GM23338 (cell line): ENCODE results near the gene AXIN2. TPM values are rescaled to one million over a fixed set of nuclear protein-coding genes. Genes with fewer than 3 reads are reported as not detected.
"Not testable (repeated sequence)": the region's sequence is repeated elsewhere in the genome, so short reads cannot be mapped to it uniquely, and the experiment has no call there.

ENCODE experiments used
- ATAC-seq: fragments of 200-7000 bp; cut with Tn5 transposase; 3 replicates; pipeline ENCODE4 v1.9.1; 2020
- DNase-seq: peaks from one replicate; pipeline ENCODE4 v3.0.0-alpha.2; 2015; ENCODE audit warnings: low spot score
- H2AFZ ChIP-seq: fragments of 200-600 bp; sonication (generic); 2 replicates; pipeline ENCODE4 v1.8.0; 2016; ENCODE audit warnings: antibody characterized with exemption, mild to moderate bottlenecking, moderate library complexity
- H3F3A ChIP-seq: fragments of 200-600 bp; sonication (generic); replicated peaks from 2 replicates; pipeline ENCODE4 v1.8.0; 2017; ENCODE audit warnings: antibody characterized with exemption, mixed run types, low read depth
- H3K27ac ChIP-seq: fragments of 200-600 bp; sonication (generic); 2 replicates; pipeline ENCODE4 v1.6.1; 2016; ENCODE audit warnings: low read depth
- H3K27me3 ChIP-seq: fragments of 200-600 bp; sonication (generic); 2 replicates; pipeline ENCODE4 v1.8.0; 2016; ENCODE audit warnings: mild to moderate bottlenecking, mixed run types, moderate library complexity; ENCODE audit not compliant: insufficient read depth
- H3K36me3 ChIP-seq: fragments of 200-600 bp; sonication (generic); 2 replicates; pipeline ENCODE4 v1.8.0; 2016; ENCODE audit warnings: mild to moderate bottlenecking; ENCODE audit not compliant: insufficient read depth
- H3K4me1 ChIP-seq: fragments of 200-600 bp; sonication (generic); 2 replicates; pipeline ENCODE4 v1.8.0; 2016; ENCODE audit warnings: mild to moderate bottlenecking, moderate library complexity; ENCODE audit not compliant: insufficient read depth
- H3K4me2 ChIP-seq: fragments of 200-600 bp; sonication (generic); 2 replicates; pipeline ENCODE4 v1.7.1; 2017; ENCODE audit warnings: mixed run types
- H3K4me3 ChIP-seq: fragments of 200-600 bp; sonication (generic); 2 replicates; pipeline ENCODE4 v1.6.1; 2016; ENCODE audit warnings: mixed run types
- H3K79me2 ChIP-seq: fragments of 200-600 bp; sonication (generic); replicated peaks from 2 replicates; pipeline ENCODE4 v1.8.0; 2017; ENCODE audit warnings: mild to moderate bottlenecking; ENCODE audit not compliant: insufficient read depth
- H3K9me2 ChIP-seq: fragments of 200-600 bp; sonication (generic); 2 replicates; pipeline ENCODE4 v1.8.0; 2017; ENCODE audit not compliant: insufficient read depth
- H4K20me1 ChIP-seq: fragments of 200-600 bp; sonication (generic); replicated peaks from 2 replicates; pipeline ENCODE4 v1.8.0; 2017; ENCODE audit warnings: mild to moderate bottlenecking; ENCODE audit not compliant: insufficient read depth
- H3K27ac Mint-ChIP-seq: 2 replicates; pipeline ENCODE4 v1.8.0; 2020; ENCODE audit warnings: inconsistent platforms, mild to moderate bottlenecking, moderate library complexity, mixed read lengths
- H3K27me3 Mint-ChIP-seq: 3 replicates; pipeline ENCODE4 v1.8.0; 2022; ENCODE audit warnings: low read depth, mild to moderate bottlenecking, moderate library complexity, mixed read lengths, inconsistent platforms; ENCODE audit not compliant: insufficient read depth, poor library complexity
- H3K36me3 Mint-ChIP-seq: 3 replicates; pipeline ENCODE4 v1.8.0; 2021; ENCODE audit warnings: low read depth, mild to moderate bottlenecking, inconsistent platforms, moderate library complexity, mixed read lengths
- H3K4me1 Mint-ChIP-seq: 3 replicates; pipeline ENCODE4 v1.8.0; 2020; ENCODE audit warnings: mild to moderate bottlenecking, inconsistent platforms, mixed read lengths
- H3K4me3 Mint-ChIP-seq: 3 replicates; pipeline ENCODE4 v1.8.0; 2021; ENCODE audit warnings: moderate library complexity, mild to moderate bottlenecking, inconsistent platforms, mixed read lengths
- H3K9me3 Mint-ChIP-seq: 3 replicates; pipeline ENCODE4 v1.8.0; 2020; ENCODE audit warnings: moderate library complexity, mild to moderate bottlenecking, inconsistent platforms, mixed read lengths
- ETS1 ChIP-seq: IDR thresholded peaks from 2 replicates; pipeline ENCODE4 v1.6.1; 2016; ENCODE audit warnings: antibody characterized with exemption
- EZH2 ChIP-seq: fragments of 200-600 bp; sonication (generic); IDR thresholded peaks from one replicate; pipeline ENCODE4 v1.8.0; 2017; ENCODE audit warnings: antibody characterized with exemption, mild to moderate bottlenecking, low read depth; ENCODE audit not compliant: unreplicated experiment
- JUNB ChIP-seq: IDR thresholded peaks from one replicate; pipeline ENCODE4 v1.6.1; 2016; ENCODE audit warnings: antibody characterized with exemption; ENCODE audit not compliant: unreplicated experiment
- NANOG ChIP-seq: IDR thresholded peaks from 2 replicates; pipeline ENCODE4 v1.6.1; 2016; ENCODE audit warnings: antibody characterized with exemption, borderline replicate concordance
- POLR2AphosphoS5 ChIP-seq: IDR thresholded peaks from 2 replicates; pipeline ENCODE4 v1.6.1; 2016; ENCODE audit warnings: antibody characterized with exemption, low read depth
- REST ChIP-seq: IDR thresholded peaks from one replicate; pipeline ENCODE4 v1.6.1; 2018; ENCODE audit warnings: antibody characterized with exemption; ENCODE audit not compliant: unreplicated experiment
- ZNF331 ChIP-seq: fragments of 250-450 bp; sonication (Bioruptor Pico); IDR thresholded peaks from 2 replicates; pipeline ENCODE4 v1.5.0; 2020; ENCODE audit warnings: low read depth, mild to moderate bottlenecking, moderate library complexity
- ZNF462 ChIP-seq: fragments of 250-450 bp; sonication (Bioruptor Pico); IDR thresholded peaks from 2 replicates; pipeline ENCODE4 v1.5.0; 2020; ENCODE audit warnings: mild to moderate bottlenecking, moderate library complexity
- polyA plus RNA-seq: library from polyadenylated mRNA; unstranded; fragments of >200 nt; fragmentation: Nextera tagmentation; extraction: Ambion mirVana; gene quantifications from 2 replicates; pipeline ENCODE4 v1.2.1, GENCODE V29; 2016
- total RNA-seq: library from RNA; depleted of rRNA; stranded (reverse); fragments of >200 nt; shearing (Covaris generic); gene quantifications from 2 replicates; pipeline ENCODE4 v1.2.3, GENCODE V29; 2014

Gene AXIN2
- total and polyA plus RNA-seq, 2 experiments from 2014 or later = 8.0 to 32.7 TPM

- no peak for TF ChIP-seq NANOG
Observed at GRCh38 chr17:65485388-65486299, 75.8 kb downstream of the AXIN2 start (continued).

- not testable (repeated sequence) for H4K20me1 ChIP-seq, DNase-seq, H3K4me1 Mint-ChIP-seq, H3K36me3 ChIP-seq, H3K27me3 Mint-ChIP-seq, H3K79me2 ChIP-seq, H3K4me2 ChIP-seq, H3K4me1 ChIP-seq, H3K27ac ChIP-seq, H3K27me3 ChIP-seq, H3K27ac Mint-ChIP-seq, ATAC-seq, H2AFZ ChIP-seq, H3K4me3 Mint-ChIP-seq, H3K4me3 ChIP-seq, H3K9me2 ChIP-seq, H3F3A ChIP-seq
- Mint-ChIP-seq H3K9me3 (peaks cover 27% of the 10 kb centered on the region), H3K36me3 (peaks cover 10% of the 10 kb centered on the region)
Observed at GRCh38 chr17:65484405-65484804, 77.0 kb downstream of the AXIN2 start.

- H3K79me2 ChIP-seq = no peaks in the 10 kb centered on the region
- H3K27me3 ChIP-seq = no peaks in the 10 kb centered on the region
- H4K20me1 ChIP-seq = no peaks in the 10 kb centered on the region
- Mint-ChIP-seq H3K27ac (no peak overlapping the region), H3K4me3 (no peak overlapping the region), H3K9me3 (peaks cover 22% of the 10 kb centered on the region), H3K4me1 (no peaks in the 10 kb centered on the region), H3K27me3 (no peaks in the 10 kb centered on the region), H3K36me3 (peaks cover 8% of the 10 kb centered on the region)
- no peak overlapping the region for H3K4me3 ChIP-seq
- H2AFZ ChIP-seq = no peak overlapping the region
- ATAC-seq = no peak
- 0 out of 2 replicates have a peak, but pooled peaks cover 7% of the 10 kb centered on the region for H3K9me2 ChIP-seq
- H3K4me1 ChIP-seq = no peaks in the 10 kb centered on the region
- no peak for DNase-seq
- no peaks in the 10 kb centered on the region for H3K36me3 ChIP-seq
- no peak overlapping the region for H3K27ac ChIP-seq
- H3F3A ChIP-seq = no peaks in the 10 kb centered on the region
- H3K4me2 ChIP-seq = no peak overlapping the region
- no peak for TF ChIP-seq NANOG
- TF ChIP-seq EZH2 = no peak
- no peak for TF ChIP-seq REST
- TF ChIP-seq ZNF331 (CRISPR knock-in tag) = no peak
- TF ChIP-seq ZNF462 (CRISPR knock-in tag) = no peak
- no peak for TF ChIP-seq JUNB
- no peak for TF ChIP-seq POLR2AphosphoS5
- no peak for TF ChIP-seq ETS1
Observed at GRCh38 chr17:65483438-65483837, 78.0 kb downstream of the AXIN2 start.
